ENCODE data around the gene PTGDS. TPM values are rescaled to one million over a fixed set of nuclear protein-coding genes. Genes with fewer than 3 reads are reported as not detected.
A peak's percentile ranks its signal among the peaks of the same experiment; 100 is the strongest.

Gene PTGDS
- total RNA-seq, result 15.4 TPM
- under 1 TPM in 1 of 4 donors, not detected in 3; 0.47 TPM for polyA plus RNA-seq

DNA sequence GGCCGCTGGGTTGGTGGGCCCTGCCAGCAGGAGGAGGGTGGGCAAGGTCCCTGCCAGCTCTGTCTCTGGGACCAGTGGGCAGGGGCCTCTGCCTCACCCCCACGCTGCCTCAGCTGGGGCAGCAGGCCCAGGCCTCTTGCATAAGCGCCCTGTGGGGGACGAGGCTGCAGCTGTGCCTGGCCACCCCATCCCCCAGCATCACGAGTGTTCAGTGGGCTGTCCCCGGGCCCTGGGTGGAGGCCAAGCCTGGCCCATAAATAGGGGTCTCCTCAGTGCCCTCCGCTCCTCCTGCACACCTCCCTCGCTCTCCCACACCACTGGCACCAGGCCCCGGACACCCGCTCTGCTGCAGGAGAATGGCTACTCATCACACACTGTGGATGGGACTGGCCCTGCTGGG is at the start of gene PTGDS:
TSS of gene PTGDS (plus strand) at position 282 of the 400 bp plus-strand sequence. CDS start at position 357, 75 bp downstream.
- H3K36me3 Mint-ChIP-seq, result no peaks in the 10 kb centered on the region
- DNase-seq (no peak), ATAC-seq (ENCODE audit: low read depth in 2 of 2) (no peak)
- H3K27me3 ChIP-seq (ENCODE audit: control insufficient read depth, insufficient read depth, low read length), result no peaks in the 10 kb centered on the region
- H3K27me3 Mint-ChIP-seq, result peaks cover 11% of the 10 kb centered on the region
- H3K4me3 ChIP-seq (ENCODE audit: low read depth, low read length), result no peak within 1 kb of the TSS
- peaks cover 28% of the 10 kb centered on the region for H3K4me1 ChIP-seq (ENCODE audit: control insufficient read depth, insufficient read depth, low read length, poor library complexity, severe bottlenecking)
- no peaks in the 10 kb centered on the region for H3K9me3 Mint-ChIP-seq
- no peaks in the 10 kb centered on the region for H3K9me3 ChIP-seq (ENCODE audit: control insufficient read depth in 2 of 2, low read length in 2 of 2)
- peak within 1 kb of the TSS in 3 of 4 donors; percentile 41 to 73 (median 73) for H3K4me3 Mint-ChIP-seq
- H3K36me3 ChIP-seq (ENCODE audit: control insufficient read depth, insufficient read depth, low read length), result no peaks in the 10 kb centered on the region
- peaks cover 0 to 23% (median 5%) of the 10 kb centered on the region in 4 donors for H3K4me1 Mint-ChIP-seq
- H3K27ac Mint-ChIP-seq, result no peak within 1 kb of the TSS
- H3K27ac ChIP-seq (ENCODE audit: insufficient read depth, low read length, poor library complexity, severe bottlenecking), result no peak within 1 kb of the TSS

DNA sequence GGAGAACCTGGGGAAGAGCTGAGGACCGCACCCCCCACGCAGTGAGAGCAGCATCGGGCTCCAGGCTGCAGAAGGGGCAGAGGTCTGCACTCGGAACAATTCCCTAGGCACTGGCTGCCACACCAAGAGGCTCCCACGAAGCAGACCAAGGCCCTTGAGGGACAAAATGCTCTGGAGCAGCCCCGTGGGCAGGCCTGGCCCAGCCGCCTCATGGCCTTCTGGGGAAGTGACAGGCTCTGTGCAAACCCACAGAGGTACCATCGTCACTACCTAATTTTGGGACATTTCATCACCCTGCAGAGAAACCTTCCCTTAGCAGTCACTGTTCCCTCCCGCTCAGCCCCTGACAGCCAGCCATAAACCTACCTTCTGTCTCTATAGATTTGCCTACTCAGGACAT is 48.7 kb upstream of the PTGDS start:
- Mint-ChIP-seq H3K4me1 (peaks cover 0 to 7% (median 5%) of the 10 kb centered on the region in 4 donors), H3K27me3 (no peaks in the 10 kb centered on the region), H3K9me3 (no peaks in the 10 kb centered on the region), H3K4me3 (peak overlapping the region in 1 of 4 donors; percentile 9), H3K36me3 (peaks cover 12% of the 10 kb centered on the region), H3K27ac (no peak overlapping the region)
- Histone ChIP-seq H3K36me3 (ENCODE audit: control insufficient read depth, insufficient read depth, low read length) (peaks cover 18% of the 10 kb centered on the region), H3K9me3 (ENCODE audit: control insufficient read depth in 2 of 2, low read length in 2 of 2) (no peaks in the 10 kb centered on the region), H3K4me1 (ENCODE audit: control insufficient read depth, insufficient read depth, low read length, poor library complexity, severe bottlenecking) (no peaks in the 10 kb centered on the region), H3K27me3 (ENCODE audit: control insufficient read depth, insufficient read depth, low read length) (no peaks in the 10 kb centered on the region), H3K27ac (ENCODE audit: insufficient read depth, low read length, poor library complexity, severe bottlenecking) (no peak overlapping the region), H3K4me3 (ENCODE audit: low read depth, low read length) (no peak overlapping the region)
- ATAC-seq (ENCODE audit: low read depth in 2 of 2) (peak in 1 of 2 donors; percentile 18), DNase-seq (no peak)

- DNase-seq (no peak), ATAC-seq (ENCODE audit: low read depth in 2 of 2) (no peak)
- no peak overlapping the region for H3K27ac ChIP-seq (ENCODE audit: insufficient read depth, low read length, poor library complexity, severe bottlenecking)
- Mint-ChIP-seq H3K27ac (peak overlapping the region in 1 of 3 donors; percentile 62), H3K27me3 (no peaks in the 10 kb centered on the region), H3K9me3 (no peaks in the 10 kb centered on the region), H3K4me1 (peaks cover 0 to 6% (median 4%) of the 10 kb centered on the region in 4 donors), H3K4me3 (no peak overlapping the region), H3K36me3 (peaks cover 12% of the 10 kb centered on the region)
- no peaks in the 10 kb centered on the region for H3K9me3 ChIP-seq (ENCODE audit: control insufficient read depth in 2 of 2, low read length in 2 of 2)
- H3K4me3 ChIP-seq (ENCODE audit: low read depth, low read length), result no peak overlapping the region
- peaks cover 18% of the 10 kb centered on the region for H3K36me3 ChIP-seq (ENCODE audit: control insufficient read depth, insufficient read depth, low read length)
- no peaks in the 10 kb centered on the region for H3K4me1 ChIP-seq (ENCODE audit: control insufficient read depth, insufficient read depth, low read length, poor library complexity, severe bottlenecking)
- H3K27me3 ChIP-seq (ENCODE audit: control insufficient read depth, insufficient read depth, low read length), result no peaks in the 10 kb centered on the region
Measured at GRCh38 chr9:136930014-136930413, 47.3 kb upstream of the PTGDS start.

GRCh38 chr9:136931611-136932130 is 45.6 kb upstream of the PTGDS start:
- H3K9me3 Mint-ChIP-seq, result no peaks in the 10 kb centered on the region
- Histone ChIP-seq H3K27me3 (ENCODE audit: control insufficient read depth, insufficient read depth, low read length) (no peaks in the 10 kb centered on the region), H3K4me1 (ENCODE audit: control insufficient read depth, insufficient read depth, low read length, poor library complexity, severe bottlenecking) (no peaks in the 10 kb centered on the region), H3K36me3 (ENCODE audit: control insufficient read depth, insufficient read depth, low read length) (peaks cover 5% of the 10 kb centered on the region), H3K27ac (ENCODE audit: insufficient read depth, low read length, poor library complexity, severe bottlenecking) (no peak overlapping the region), H3K4me3 (ENCODE audit: low read depth, low read length) (no peak overlapping the region), H3K9me3 (ENCODE audit: control insufficient read depth in 2 of 2, low read length in 2 of 2) (no peaks in the 10 kb centered on the region)
- H3K4me3 Mint-ChIP-seq, result no peak overlapping the region
- DNase-seq (no peak), ATAC-seq (ENCODE audit: low read depth in 2 of 2) (no peak)
- peaks cover 13% of the 10 kb centered on the region for H3K36me3 Mint-ChIP-seq
- no peaks in the 10 kb centered on the region for H3K27me3 Mint-ChIP-seq
- peak overlapping the region in 1 of 3 donors; percentile 50 for H3K27ac Mint-ChIP-seq
- H3K4me1 Mint-ChIP-seq, result peaks cover 0 to 6% (median 4%) of the 10 kb centered on the region in 4 donors

DNA sequence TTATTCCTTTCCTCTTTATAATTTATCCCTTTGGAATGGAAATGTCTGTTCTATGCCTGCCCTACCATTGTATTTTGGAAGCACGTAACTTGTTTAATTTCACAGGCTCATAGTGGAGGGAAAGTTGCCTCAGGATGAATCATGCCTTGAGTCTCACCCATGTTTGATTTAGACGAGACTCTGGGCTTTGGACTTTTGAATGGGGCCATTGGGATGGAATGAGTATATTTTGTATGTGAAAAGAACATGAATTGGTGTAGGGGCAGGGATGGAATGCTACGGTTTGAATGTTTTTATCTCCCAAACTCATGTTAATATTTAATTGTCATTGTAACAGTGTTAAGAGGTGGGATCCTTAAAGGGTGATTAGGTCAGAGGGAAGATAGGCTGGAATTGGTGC is 43.0 kb upstream of the PTGDS start:
- Mint-ChIP-seq H3K4me1 (peaks cover 0 to 7% (median 3%) of the 10 kb centered on the region in 4 donors), H3K27me3 (no peaks in the 10 kb centered on the region), H3K36me3 (peaks cover 18% of the 10 kb centered on the region), H3K27ac (peak overlapping the region in 1 of 3 donors; percentile 63), H3K4me3 (no peak overlapping the region), H3K9me3 (peaks cover 0 to 3% (median 0%) of the 10 kb centered on the region in 7 donors)
- Histone ChIP-seq H3K27me3 (ENCODE audit: control insufficient read depth, insufficient read depth, low read length) (no peaks in the 10 kb centered on the region), H3K9me3 (ENCODE audit: control insufficient read depth in 2 of 2, low read length in 2 of 2) (no peaks in the 10 kb centered on the region), H3K27ac (ENCODE audit: insufficient read depth, low read length, poor library complexity, severe bottlenecking) (no peak overlapping the region), H3K36me3 (ENCODE audit: control insufficient read depth, insufficient read depth, low read length) (no peaks in the 10 kb centered on the region), H3K4me1 (ENCODE audit: control insufficient read depth, insufficient read depth, low read length, poor library complexity, severe bottlenecking) (no peaks in the 10 kb centered on the region), H3K4me3 (ENCODE audit: low read depth, low read length) (no peak overlapping the region)
- no peak for DNase-seq
- no peak for ATAC-seq (ENCODE audit: low read depth in 2 of 2)

DNA sequence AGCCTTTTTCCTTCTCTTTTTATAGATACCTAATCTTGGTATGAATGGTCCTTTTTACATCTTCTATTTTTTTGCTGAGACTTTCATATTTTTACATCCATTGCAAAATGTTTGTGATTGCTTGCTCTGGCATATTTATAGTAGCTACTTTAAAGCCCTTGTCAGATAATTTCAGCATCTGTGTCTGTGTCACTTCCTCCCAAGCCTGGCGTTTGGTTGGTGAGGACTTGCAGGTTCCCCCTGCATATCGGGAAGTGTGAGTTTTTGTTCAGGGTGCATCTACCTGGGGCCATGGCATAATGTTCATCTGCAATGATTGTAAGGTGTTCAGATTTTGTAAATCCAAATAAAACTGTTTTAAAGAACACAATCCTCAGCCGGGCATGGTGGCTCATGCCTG is 41.7 kb upstream of the PTGDS start:
- peaks cover 20% of the 10 kb centered on the region for H3K36me3 Mint-ChIP-seq
- no peak for ATAC-seq (ENCODE audit: low read depth in 2 of 2)
- no peaks in the 10 kb centered on the region for H3K4me1 ChIP-seq (ENCODE audit: control insufficient read depth, insufficient read depth, low read length, poor library complexity, severe bottlenecking)
- H3K27ac ChIP-seq (ENCODE audit: insufficient read depth, low read length, poor library complexity, severe bottlenecking), result no peak overlapping the region
- no peaks in the 10 kb centered on the region for H3K27me3 ChIP-seq (ENCODE audit: control insufficient read depth, insufficient read depth, low read length)
- no peak for DNase-seq
- no peaks in the 10 kb centered on the region for H3K9me3 ChIP-seq (ENCODE audit: control insufficient read depth in 2 of 2, low read length in 2 of 2)
- no peak overlapping the region for H3K4me3 Mint-ChIP-seq
- no peak overlapping the region for H3K27ac Mint-ChIP-seq
- H3K9me3 Mint-ChIP-seq, result peaks cover 0 to 3% (median 0%) of the 10 kb centered on the region in 7 donors
- peaks cover 0 to 9% (median 3%) of the 10 kb centered on the region in 4 donors for H3K4me1 Mint-ChIP-seq
- H3K27me3 Mint-ChIP-seq, result no peaks in the 10 kb centered on the region
- H3K36me3 ChIP-seq (ENCODE audit: control insufficient read depth, insufficient read depth, low read length), result peaks cover 9% of the 10 kb centered on the region
- no peak overlapping the region for H3K4me3 ChIP-seq (ENCODE audit: low read depth, low read length)

- Histone ChIP-seq H3K36me3 (ENCODE audit: control insufficient read depth, insufficient read depth, low read length) (peaks cover 19% of the 10 kb centered on the region), H3K4me1 (ENCODE audit: control insufficient read depth, insufficient read depth, low read length, poor library complexity, severe bottlenecking) (no peaks in the 10 kb centered on the region), H3K27me3 (ENCODE audit: control insufficient read depth, insufficient read depth, low read length) (no peaks in the 10 kb centered on the region), H3K9me3 (ENCODE audit: control insufficient read depth in 2 of 2, low read length in 2 of 2) (no peaks in the 10 kb centered on the region), H3K27ac (ENCODE audit: insufficient read depth, low read length, poor library complexity, severe bottlenecking) (no peak overlapping the region), H3K4me3 (ENCODE audit: low read depth, low read length) (no peak overlapping the region)
- no peaks in the 10 kb centered on the region for H3K27me3 Mint-ChIP-seq
- peak overlapping the region in 1 of 3 donors; percentile 22 for H3K27ac Mint-ChIP-seq
- H3K4me1 Mint-ChIP-seq, result peaks cover 0 to 9% (median 3%) of the 10 kb centered on the region in 4 donors
- H3K9me3 Mint-ChIP-seq, result peaks cover 0 to 3% (median 0%) of the 10 kb centered on the region in 7 donors
- ATAC-seq (ENCODE audit: low read depth in 2 of 2), result no peak
- H3K4me3 Mint-ChIP-seq, result peak overlapping the region in 1 of 4 donors; percentile 34
- H3K36me3 Mint-ChIP-seq, result peaks cover 20% of the 10 kb centered on the region
- DNase-seq, result no peak
Measured at GRCh38 chr9:136936645-136937170, 40.6 kb upstream of the PTGDS start.
